CD14-positive monocyte (primary cell): ENCODE measurements around the gene SCN3A. TPM values are rescaled to one million over a fixed set of nuclear protein-coding genes. Genes with fewer than 3 reads are reported as not detected.

Experiments
- DNase-seq, 3 donors: peaks; one replicate each; pipeline ENCODE4 v3.0.0-alpha.2; 2011 to 2022
- H2AFZ ChIP-seq: 2 replicates; pipeline ENCODE4 v1.6.0; 2012; ENCODE audit warnings: mild to moderate bottlenecking, low read depth, low read length, inconsistent platforms; ENCODE audit not compliant: insufficient read depth, poor library complexity, severe bottlenecking
- H3K27ac ChIP-seq, 2 donors: 1 replicate in 1 of 2; 2 replicates in 1 of 2; pipeline ENCODE4 v1.5.1; 2012 to 2013; ENCODE audit warnings: low read length in 2 of 2, control low read depth in 1 of 2, inconsistent platforms in 1 of 2, low read depth in 1 of 2, mild to moderate bottlenecking in 1 of 2
- H3K27me3 ChIP-seq, 2 donors: one replicate each; pipeline versions ENCODE4 v1.6.0 to v1.6.1; 2011 to 2013; ENCODE audit warnings: low read length in 2 of 2; ENCODE audit not compliant: control insufficient read depth in 2 of 2, insufficient read depth in 2 of 2
- H3K36me3 ChIP-seq, 2 donors: replicated peaks in 1 of 2; 1 replicate in 1 of 2; 2 replicates in 1 of 2; pipeline versions ENCODE4 v1.5.1 to v1.6.1; 2012 to 2013; ENCODE audit warnings: low read length in 2 of 2, control low read depth in 1 of 2, inconsistent platforms in 1 of 2, mild to moderate bottlenecking in 1 of 2; ENCODE audit not compliant: insufficient read depth in 2 of 2, control insufficient read depth in 1 of 2
- H3K4me1 ChIP-seq, 2 donors: 1 replicate in 1 of 2; 2 replicates in 1 of 2; pipeline versions ENCODE4 v1.5.1 to v1.6.1; 2012 to 2013; ENCODE audit warnings: low read length in 2 of 2, control low read depth in 1 of 2, inconsistent platforms in 1 of 2, mild to moderate bottlenecking in 1 of 2, moderate library complexity in 1 of 2; ENCODE audit not compliant: insufficient read depth in 2 of 2, control insufficient read depth in 1 of 2
- H3K4me2 ChIP-seq: replicated peaks from 2 replicates; pipeline ENCODE3; 2012; ENCODE audit warnings: low read length, moderate library complexity, mild to moderate bottlenecking; ENCODE audit not compliant: poor library complexity, severe bottlenecking; ENCODE audit errors: extremely low read depth
- H3K4me3 ChIP-seq, 3 experiments: fragments of 200-600 bp in 1 of 3; sonication (generic) in 1 of 3; replicated peaks in 1 of 3; 1 replicate in 2 of 3; 2 replicates in 1 of 3; pipeline ENCODE4 v1.5.1; 2011 to 2013; ENCODE audit warnings: low read length in 3 of 3, mild to moderate bottlenecking in 3 of 3, control low read depth in 2 of 3, low read depth in 2 of 3, inconsistent platforms in 1 of 3, moderate library complexity in 1 of 3
- H3K79me2 ChIP-seq: 2 replicates; pipeline ENCODE4 v1.6.0; 2012; ENCODE audit warnings: mild to moderate bottlenecking, control low read depth, inconsistent platforms, low read length, moderate library complexity; ENCODE audit not compliant: insufficient read depth
- H3K9ac ChIP-seq: 2 replicates; pipeline ENCODE4 v1.6.0; 2017; ENCODE audit warnings: low read length, mild to moderate bottlenecking; ENCODE audit not compliant: insufficient read depth, poor library complexity, severe bottlenecking
- H3K9me3 ChIP-seq, 2 donors: replicated peaks in 1 of 2; 1 replicate in 1 of 2; 2 replicates in 1 of 2; pipeline versions ENCODE4 v1.5.1 to v1.6.1; 2012 to 2013; ENCODE audit warnings: low read length in 2 of 2, control low read depth in 1 of 2; ENCODE audit not compliant: control insufficient read depth in 1 of 2, insufficient read depth in 1 of 2
- H4K20me1 ChIP-seq: 2 replicates; pipeline ENCODE4 v1.6.0; 2012; ENCODE audit warnings: mild to moderate bottlenecking, low read length, control low read depth, moderate library complexity; ENCODE audit not compliant: insufficient read depth
- H3K27ac Mint-ChIP-seq, 7 donors: one replicate each; pipeline ENCODE4 v1.8.0; 2020; ENCODE audit warnings: mild to moderate bottlenecking in 7 of 7, mixed read lengths in 7 of 7, moderate library complexity in 6 of 7, inconsistent platforms in 2 of 7
- H3K27me3 Mint-ChIP-seq, 3 donors: one replicate each; pipeline ENCODE4 v1.8.0; 2021 to 2022; ENCODE audit warnings: low read depth in 3 of 3, mild to moderate bottlenecking in 3 of 3, mixed read lengths in 3 of 3, moderate library complexity in 3 of 3, inconsistent platforms in 1 of 3
- H3K36me3 Mint-ChIP-seq, 2 donors: one replicate each; pipeline ENCODE4 v1.8.0; 2020; ENCODE audit warnings: mixed read lengths in 2 of 2, inconsistent platforms in 1 of 2, mild to moderate bottlenecking in 1 of 2
- H3K4me1 Mint-ChIP-seq: one replicate; pipeline ENCODE4 v1.8.0; 2020; ENCODE audit warnings: mild to moderate bottlenecking, mixed read lengths
- H3K4me3 Mint-ChIP-seq, 2 donors: one replicate each; pipeline ENCODE4 v1.8.0; 2020; ENCODE audit warnings: mild to moderate bottlenecking in 2 of 2, mixed read lengths in 2 of 2, moderate library complexity in 1 of 2
- H3K9me3 Mint-ChIP-seq, 7 donors: one replicate each; pipeline ENCODE4 v1.8.0; 2020 to 2022; ENCODE audit warnings: mixed read lengths in 7 of 7, mild to moderate bottlenecking in 6 of 7, moderate library complexity in 6 of 7, inconsistent platforms in 2 of 7
- WGBS: methylation state at CpG from one replicate; pipeline ENCODE4 v1.1.5; 2013; ENCODE audit warnings: missing lambda C conversion rate; ENCODE audit not compliant: insufficient coverage; 5-methylcytosine and 5-hydroxymethylcytosine counted together
- intact Hi-C, 2 donors: fragments of 100-400 bp; cut with micrococcal nuclease; formaldehyde crosslinking; loops; one replicate each; pipeline versions ENCODE4 v1.15.0 to v1.15.1; 2023
- polyA plus RNA-seq, 3 donors: library from polyadenylated mRNA; depleted of rRNA in 1 of 3; unstranded in 2 of 3; stranded (reverse) in 1 of 3; fragments of 300-500 nt in 2 of 3; fragments of >200 nt in 1 of 3; fragmentation: Illumina TruSeq in 2 of 3; gene quantifications; 1 replicate in 2 of 3; 2 replicates in 1 of 3; pipeline ENCODE4 v1.2.3, GENCODE V29; 2012 to 2021
- TF ChIP-seq, protein P1 (sequence below): fragments of 200-600 bp; IDR thresholded peaks from one replicate; pipeline ENCODE4 v1.8.0; 2022; ENCODE audit warnings: antibody characterized with exemption, mild to moderate bottlenecking

SCN3A gene
- polyA plus RNA-seq, 3 donors: 0.03 TPM; not detected in 2

DNA sequence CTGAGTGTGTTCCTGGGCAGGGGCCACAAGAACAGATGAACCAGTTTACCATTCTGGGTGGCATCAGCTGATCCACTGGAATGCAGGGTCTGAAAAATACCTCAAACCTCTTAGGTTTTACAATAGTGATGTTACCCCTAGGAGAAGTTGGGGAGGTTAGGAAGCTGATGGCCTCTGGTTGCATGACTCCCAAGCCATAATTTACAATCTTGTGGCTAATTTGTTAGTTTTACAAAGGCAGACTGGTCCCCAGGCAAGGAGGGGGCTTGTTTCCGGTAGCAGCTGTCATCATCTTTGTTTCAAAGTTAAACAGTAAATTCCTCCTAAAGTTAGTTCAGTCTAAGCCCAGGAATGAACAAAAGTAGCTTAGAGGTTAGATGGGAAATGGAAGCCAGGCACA is 134.7 kb downstream of the SCN3A start:
- no peak overlapping the region for H3K4me3 Mint-ChIP-seq
- H3K4me1 Mint-ChIP-seq: no peaks in the 10 kb centered on the region
- Histone ChIP-seq H3K4me3 (no peak overlapping the region), H3K27ac (no peak overlapping the region), H2AFZ (no peak overlapping the region), H3K9me3 (peaks cover 1 to 5% of the 10 kb centered on the region in 2 donors), H4K20me1 (no peaks in the 10 kb centered on the region), H3K4me1 (no peaks in the 10 kb centered on the region), H3K4me2 (no peak overlapping the region), H3K79me2 (no peaks in the 10 kb centered on the region), H3K36me3 (no peaks in the 10 kb centered on the region), H3K27me3 (no peaks in the 10 kb centered on the region), H3K9ac (no peak overlapping the region)
- no peak overlapping the region for H3K27ac Mint-ChIP-seq
- intact Hi-C loops: no loop called here
- peaks cover 0 to 4% (median 2%) of the 10 kb centered on the region in 3 donors for H3K27me3 Mint-ChIP-seq
- peaks cover 4 to 11% (median 6%) of the 10 kb centered on the region in 7 donors for H3K9me3 Mint-ChIP-seq
- DNase-seq: no peak
- no CpG with 5 or more reads among the region's 1 CpG for WGBS
- H3K36me3 Mint-ChIP-seq: no peaks in the 10 kb centered on the region
- TF ChIP-seq, protein P1, sequence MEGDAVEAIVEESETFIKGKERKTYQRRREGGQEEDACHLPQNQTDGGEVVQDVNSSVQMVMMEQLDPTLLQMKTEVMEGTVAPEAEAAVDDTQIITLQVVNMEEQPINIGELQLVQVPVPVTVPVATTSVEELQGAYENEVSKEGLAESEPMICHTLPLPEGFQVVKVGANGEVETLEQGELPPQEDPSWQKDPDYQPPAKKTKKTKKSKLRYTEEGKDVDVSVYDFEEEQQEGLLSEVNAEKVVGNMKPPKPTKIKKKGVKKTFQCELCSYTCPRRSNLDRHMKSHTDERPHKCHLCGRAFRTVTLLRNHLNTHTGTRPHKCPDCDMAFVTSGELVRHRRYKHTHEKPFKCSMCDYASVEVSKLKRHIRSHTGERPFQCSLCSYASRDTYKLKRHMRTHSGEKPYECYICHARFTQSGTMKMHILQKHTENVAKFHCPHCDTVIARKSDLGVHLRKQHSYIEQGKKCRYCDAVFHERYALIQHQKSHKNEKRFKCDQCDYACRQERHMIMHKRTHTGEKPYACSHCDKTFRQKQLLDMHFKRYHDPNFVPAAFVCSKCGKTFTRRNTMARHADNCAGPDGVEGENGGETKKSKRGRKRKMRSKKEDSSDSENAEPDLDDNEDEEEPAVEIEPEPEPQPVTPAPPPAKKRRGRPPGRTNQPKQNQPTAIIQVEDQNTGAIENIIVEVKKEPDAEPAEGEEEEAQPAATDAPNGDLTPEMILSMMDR: no peak

DNA sequence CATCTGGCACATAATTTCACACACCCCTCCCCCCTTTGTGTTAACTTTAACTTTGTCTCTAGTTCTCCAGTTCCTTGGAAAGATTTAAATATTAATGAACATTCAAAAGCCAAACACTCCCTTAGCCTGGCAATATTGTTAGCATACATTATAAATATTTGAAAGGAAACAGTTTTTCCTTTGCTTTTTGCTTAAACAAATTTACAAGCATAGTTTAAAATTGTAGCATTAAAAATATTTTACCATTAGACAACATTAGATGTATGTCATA is 135.4 kb downstream of the SCN3A start:
- Histone ChIP-seq H3K9me3 (no peaks in the 10 kb centered on the region), H3K4me2 (no peak overlapping the region), H3K27ac (no peak overlapping the region), H4K20me1 (no peaks in the 10 kb centered on the region), H3K9ac (no peak overlapping the region), H3K4me3 (no peak overlapping the region), H3K79me2 (no peaks in the 10 kb centered on the region), H3K27me3 (no peaks in the 10 kb centered on the region), H2AFZ (no peak overlapping the region), H3K36me3 (no peaks in the 10 kb centered on the region), H3K4me1 (no peaks in the 10 kb centered on the region)
- no peak for DNase-seq
- TF ChIP-seq, protein P1: no peak
- Mint-ChIP-seq H3K9me3 (peaks cover 0 to 5% (median 2%) of the 10 kb centered on the region in 7 donors), H3K27ac (no peak overlapping the region), H3K27me3 (peaks cover 0 to 4% (median 2%) of the 10 kb centered on the region in 3 donors), H3K4me1 (no peaks in the 10 kb centered on the region), H3K36me3 (no peaks in the 10 kb centered on the region), H3K4me3 (no peak overlapping the region)
- intact Hi-C loops: no loop called here
